Psoas muscle (tissue), 8 donors: Measurements from ENCODE around the gene ATG7. TPM values are rescaled to one million over a fixed set of nuclear protein-coding genes. Genes with fewer than 3 reads are reported as not detected.

Source experiments
- ATAC-seq, 4 donors: fragments of 200-7000 bp; cut with Tn5 transposase; one replicate each; pipeline ENCODE4 v1.9.1; 2020; ENCODE audit warnings: moderate library complexity in 3 of 4, mild to moderate bottlenecking in 2 of 4
- DNase-seq, 2 donors: peaks; one replicate each; pipeline ENCODE4 v3.0.0-alpha.2; 2020
- H3K27ac ChIP-seq: fragments of 200-600 bp; one replicate; pipeline ENCODE4 v1.8.0; 2022
- H3K27me3 ChIP-seq, 3 donors: fragments of 200-600 bp in 1 of 3; one replicate each; pipeline versions ENCODE4 v1.6.1 to v1.8.0; 2013 to 2022; ENCODE audit warnings: low read length in 2 of 3, mild to moderate bottlenecking in 2 of 3, moderate library complexity in 1 of 3; ENCODE audit not compliant: insufficient read depth in 3 of 3
- H3K36me3 ChIP-seq, 2 donors: fragments of 200-600 bp in 1 of 2; one replicate each; pipeline versions ENCODE4 v1.6.1 to v1.8.0; 2013 to 2022; ENCODE audit warnings: low read depth in 1 of 2, mild to moderate bottlenecking in 1 of 2, moderate library complexity in 1 of 2; ENCODE audit not compliant: insufficient read depth in 1 of 2
- H3K4me1 ChIP-seq: fragments of 200-600 bp; one replicate; pipeline ENCODE4 v1.8.0; 2022
- H3K4me3 ChIP-seq: fragments of 200-600 bp; one replicate; pipeline ENCODE4 v1.8.0; 2022; ENCODE audit warnings: mild to moderate bottlenecking
- H3K9me3 ChIP-seq: fragments of 200-600 bp; one replicate; pipeline ENCODE4 v1.8.0; 2022
- WGBS, 3 donors: extraction: QIAGEN DNeasy Blood & Tissue Kit; methylation state at CpG; one replicate each; pipeline versions ENCODE4 v1.1.6 to v1.1.7; 2013; 5-methylcytosine and 5-hydroxymethylcytosine counted together
- intact Hi-C, 2 donors: fragments of 100-400 bp; cut with DNase I; formaldehyde crosslinking; loops; one replicate each; pipeline versions ENCODE4 v1.11.0 to v1.14.2; 2022
- polyA plus RNA-seq, 3 donors: library from polyadenylated mRNA; stranded (reverse); fragments of 200-250 nt; gene quantifications; one replicate each; pipeline ENCODE4 v1.2.3, GENCODE V29; 2013
- total RNA-seq, 4 donors: library from RNA; stranded (reverse); fragmentation: NEBNext Ultra II Directional in 2 of 4; extraction: Animal tissue kit (Norgen Biotek cat#: 25700) in 2 of 4; gene quantifications; one replicate each; pipeline versions ENCODE4 v1.2.1 to v1.2.4, GENCODE V29; 2021 to 2023
- TF ChIP-seq, protein P1 (sequence below): fragments of 200-600 bp; IDR thresholded peaks from one replicate; pipeline ENCODE4 v1.8.0; 2022; ENCODE audit warnings: antibody characterized with exemption
- donor health status: healthy with polysubstance abuse.
- donor health status: DM: no; HTN: no; CAD: no; lungs with moderate emphysema.
- donor health status: Bipolar disorder and iron deficiency.
- donor health status: healthy.
- donor health status: DM: yes; HTN: yes; CAD: no.
- donor health status: DM: no; HTN: no; CAD: no.
- donor health status: DM: no; HTN: no; CAD: no.
- donor health status: DM: yes; HTN: yes; CAD: no.

ATG7 gene
- total and polyA plus RNA-seq, 7 donors: 5.9 to 15.0 (median 13.5) TPM

DNA sequence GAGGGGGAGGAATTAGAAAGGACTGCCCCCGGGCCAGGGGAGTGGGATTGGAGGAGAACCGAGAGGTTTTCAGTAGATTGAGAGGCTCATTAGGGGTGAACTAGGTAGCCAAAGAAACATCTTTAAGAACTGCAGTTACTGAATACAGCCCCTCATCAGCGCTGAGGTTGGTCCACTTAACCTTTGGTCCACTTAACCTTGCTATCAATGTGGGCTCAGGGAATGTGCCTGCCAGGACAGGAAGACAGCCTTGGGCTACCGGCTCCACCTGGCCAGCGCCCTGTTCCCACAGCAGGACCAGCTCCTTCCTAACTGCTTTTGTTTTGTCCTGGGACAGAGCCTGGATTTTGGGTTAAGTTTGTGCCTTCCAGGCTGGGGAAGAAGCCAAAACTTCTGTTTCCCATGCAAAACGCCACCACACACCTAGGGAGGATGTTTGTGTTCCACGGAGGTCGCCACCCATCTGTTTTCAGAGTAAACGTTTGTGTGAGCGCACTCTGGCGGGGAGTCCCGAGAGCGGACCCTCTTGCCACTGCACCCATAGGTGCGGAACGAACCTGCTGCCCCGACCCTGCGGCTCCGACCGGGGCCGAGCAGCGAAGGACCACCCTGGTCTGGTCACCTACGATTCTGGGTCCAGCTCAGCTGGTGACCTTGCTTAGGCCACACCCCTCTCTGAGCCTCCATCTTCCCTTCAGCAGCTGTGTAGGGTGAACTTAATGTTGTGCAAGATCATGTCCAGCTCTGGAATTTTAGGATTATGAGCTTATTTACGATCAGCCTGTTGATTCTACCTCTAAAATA, 264.1 kb downstream of the ATG7 start:
- H3K36me3 ChIP-seq: no peaks in the 10 kb centered on the region
- no peak for DNase-seq
- H3K4me3 ChIP-seq: no peak overlapping the region
- H3K27ac ChIP-seq: no peak overlapping the region
- H3K9me3 ChIP-seq: no peaks in the 10 kb centered on the region
- TF ChIP-seq, protein P1, sequence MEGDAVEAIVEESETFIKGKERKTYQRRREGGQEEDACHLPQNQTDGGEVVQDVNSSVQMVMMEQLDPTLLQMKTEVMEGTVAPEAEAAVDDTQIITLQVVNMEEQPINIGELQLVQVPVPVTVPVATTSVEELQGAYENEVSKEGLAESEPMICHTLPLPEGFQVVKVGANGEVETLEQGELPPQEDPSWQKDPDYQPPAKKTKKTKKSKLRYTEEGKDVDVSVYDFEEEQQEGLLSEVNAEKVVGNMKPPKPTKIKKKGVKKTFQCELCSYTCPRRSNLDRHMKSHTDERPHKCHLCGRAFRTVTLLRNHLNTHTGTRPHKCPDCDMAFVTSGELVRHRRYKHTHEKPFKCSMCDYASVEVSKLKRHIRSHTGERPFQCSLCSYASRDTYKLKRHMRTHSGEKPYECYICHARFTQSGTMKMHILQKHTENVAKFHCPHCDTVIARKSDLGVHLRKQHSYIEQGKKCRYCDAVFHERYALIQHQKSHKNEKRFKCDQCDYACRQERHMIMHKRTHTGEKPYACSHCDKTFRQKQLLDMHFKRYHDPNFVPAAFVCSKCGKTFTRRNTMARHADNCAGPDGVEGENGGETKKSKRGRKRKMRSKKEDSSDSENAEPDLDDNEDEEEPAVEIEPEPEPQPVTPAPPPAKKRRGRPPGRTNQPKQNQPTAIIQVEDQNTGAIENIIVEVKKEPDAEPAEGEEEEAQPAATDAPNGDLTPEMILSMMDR: no peak
- no peaks in the 10 kb centered on the region for H3K27me3 ChIP-seq
- no peak for ATAC-seq
- WGBS, 3 donors: 90 to 92% (median 92%) methylated on average over 23 of the region's 23 CpGs
- intact Hi-C loops: no loop called here
- H3K4me1 ChIP-seq: peaks cover 16% of the 10 kb centered on the region

DNA sequence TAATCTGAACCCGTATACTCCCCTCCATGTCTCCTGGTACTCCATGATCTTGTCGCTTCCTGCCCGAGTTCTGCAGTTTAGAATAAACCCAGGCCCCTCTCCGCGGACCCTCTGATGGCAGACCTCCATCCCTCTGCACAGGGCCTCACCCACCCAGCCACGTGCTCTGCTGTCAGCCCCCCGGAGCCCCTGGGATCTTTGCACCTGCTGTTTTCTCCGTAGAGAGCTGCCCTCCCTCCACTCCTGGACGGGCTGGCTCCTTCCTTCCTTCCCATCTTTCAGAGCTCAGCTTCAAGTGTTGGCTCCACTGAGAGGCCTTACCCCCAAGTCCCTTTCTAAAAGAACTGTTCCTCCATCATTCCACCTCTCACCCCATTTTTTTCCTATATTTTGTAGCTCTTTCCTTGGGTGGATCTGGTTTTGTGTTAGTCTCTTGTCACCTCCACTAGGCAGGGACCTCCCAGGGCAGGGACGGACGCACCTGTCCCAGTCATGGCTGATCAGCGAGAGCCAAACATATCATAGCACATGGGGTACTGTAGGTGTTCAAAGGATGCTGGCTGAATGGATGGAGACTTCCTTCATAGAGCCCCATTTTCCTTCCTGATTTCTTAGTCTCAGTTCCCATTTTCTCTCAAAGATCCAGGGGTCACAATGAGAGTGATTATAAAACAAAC, 264.9 kb downstream of the ATG7 start:
- TF ChIP-seq, protein P1: no peak
- Histone ChIP-seq H3K9me3 (no peaks in the 10 kb centered on the region), H3K27ac (no peak overlapping the region), H3K4me1 (peaks cover 16% of the 10 kb centered on the region), H3K4me3 (no peak overlapping the region), H3K27me3 (no peaks in the 10 kb centered on the region), H3K36me3 (no peaks in the 10 kb centered on the region)
- intact Hi-C loops: no loop called here
- 80 to 88% (median 84%) methylated on average over 12 of the region's 12 CpGs for WGBS, 3 donors
- DNase-seq: no peak
- no peak for ATAC-seq

DNA sequence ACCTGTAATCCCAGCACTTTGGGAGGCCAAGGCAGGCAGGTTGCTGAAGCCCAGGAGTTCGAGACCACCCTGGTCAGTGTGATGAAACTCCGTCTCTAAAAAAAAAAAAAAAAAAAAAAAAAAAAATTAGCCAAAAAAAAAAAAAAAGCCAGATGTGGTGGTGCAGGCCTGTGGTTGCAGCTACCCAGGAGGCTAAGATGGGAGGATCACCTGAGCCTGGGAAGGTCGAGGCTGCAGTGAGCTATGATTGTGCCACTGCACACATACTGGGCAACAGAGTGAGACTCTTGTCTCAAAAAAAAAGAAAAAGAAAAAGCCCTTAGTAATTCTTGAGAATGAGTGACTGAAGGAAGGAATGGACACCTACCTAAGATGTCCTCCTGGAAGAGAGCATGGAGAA, 266.4 kb downstream of the ATG7 start:
- peaks cover 14% of the 10 kb centered on the region for H3K4me1 ChIP-seq
- no peak overlapping the region for H3K27ac ChIP-seq
- H3K36me3 ChIP-seq: no peaks in the 10 kb centered on the region
- intact Hi-C loops: no loop called here
- 97 to 100% (median 97%) methylated on average over 3 of the region's 3 CpGs for WGBS, 3 donors
- H3K27me3 ChIP-seq: no peaks in the 10 kb centered on the region
- DNase-seq (no peak), ATAC-seq (no peak)
- no peak overlapping the region for H3K4me3 ChIP-seq
- no peaks in the 10 kb centered on the region for H3K9me3 ChIP-seq
- TF ChIP-seq, protein P1: no peak

DNA sequence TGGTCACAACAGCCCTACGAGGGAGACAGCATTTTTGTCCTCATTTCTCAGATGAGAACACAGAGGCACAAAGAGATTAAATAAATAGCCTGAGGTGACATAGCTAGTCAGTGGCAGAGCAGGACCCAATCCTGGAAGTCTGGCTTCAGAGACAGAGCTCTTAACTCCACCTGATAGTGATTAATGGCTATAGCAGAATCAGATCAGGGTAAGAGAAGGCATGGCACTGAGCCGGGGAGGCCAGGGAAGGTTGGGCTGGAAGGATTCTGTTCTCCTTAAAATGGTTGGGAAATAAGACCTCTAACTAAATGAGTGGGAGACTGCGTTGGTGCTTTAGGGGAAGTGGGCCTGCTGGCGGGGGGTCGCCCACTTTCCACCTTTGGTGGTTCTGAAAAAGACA, 267.0 kb downstream of the ATG7 start:
- intact Hi-C loops: no loop called here

More for the DNA sequence above, 267.0 kb downstream of the ATG7 start:
- 92 to 95% (median 94%) methylated on average over 5 of the region's 5 CpGs for WGBS, 3 donors
- TF ChIP-seq, protein P1: no peak
- peaks cover 8% of the 10 kb centered on the region for H3K4me1 ChIP-seq
- no peaks in the 10 kb centered on the region for H3K9me3 ChIP-seq
- no peaks in the 10 kb centered on the region for H3K27me3 ChIP-seq
- DNase-seq (no peak), ATAC-seq (no peak)
- H3K27ac ChIP-seq: no peak overlapping the region
- H3K36me3 ChIP-seq: no peaks in the 10 kb centered on the region
- no peak overlapping the region for H3K4me3 ChIP-seq
